SK-N-SH (cell line): Measurements from ENCODE around the gene PECR. TPM values are rescaled to one million over a fixed set of nuclear protein-coding genes. Genes with fewer than 3 reads are reported as not detected.

Source experiments
- CTCF ChIA-PET: fragments of 300-600, 350-600 bp; formaldehyde crosslinking; extraction: SDS; loops from one replicate; lab custom pipeline; 2021; lab: Yijun Ruan, JAX
- POLR2A ChIA-PET: fragments of 350-600 bp; sonication (Branson Sonifier 250); formaldehyde crosslinking; extraction: SDS; loops from one replicate; lab custom pipeline; 2020; ENCODE audit warnings: antibody characterized with exemption, inconsistent platforms; lab: Yijun Ruan, JAX
- DNase-seq: peaks from one replicate; pipeline ENCODE4 v3.0.0; 2012
- H2AFZ ChIP-seq: fragments of 200-600 bp; sonication (generic); 2 replicates; pipeline ENCODE4 v1.8.1; 2016; ENCODE audit warnings: antibody characterized with exemption, mild to moderate bottlenecking, low read depth
- H3F3A ChIP-seq: fragments of 200-600 bp; sonication (generic); replicated peaks from 2 replicates; pipeline ENCODE3; 2016; ENCODE audit warnings: antibody characterized with exemption, mild to moderate bottlenecking; ENCODE audit not compliant: insufficient read depth
- H3K27ac ChIP-seq, 2 experiments: fragments of 200-500 bp in 1 of 2; fragments of 200-600 bp in 1 of 2; sonication (Bioruptor generic) in 1 of 2; sonication (generic), shearing (Covaris generic) in 1 of 2; 2 replicates each; pipeline versions ENCODE4 v1.5.1 to v1.6.1; 2014 to 2016; ENCODE audit warnings: low read depth in 2 of 2, inconsistent platforms in 1 of 2, low read length in 1 of 2, mild to moderate bottlenecking in 1 of 2, mixed read lengths in 1 of 2
- H3K27me3 ChIP-seq: fragments of 200-600 bp; sonication (generic), shearing (Covaris generic); 2 replicates; pipeline ENCODE4 v1.6.1; 2016; ENCODE audit warnings: mixed run types; ENCODE audit not compliant: insufficient read depth
- H3K36me3 ChIP-seq, 2 experiments: fragments of 200-500 bp in 1 of 2; fragments of 200-600 bp in 1 of 2; sonication (Bioruptor generic) in 1 of 2; sonication (generic) in 1 of 2; replicated peaks in 1 of 2; 2 replicates each; pipeline versions ENCODE3 to v1.5.1; 2014 to 2016; ENCODE audit warnings: low read length in 1 of 2, mild to moderate bottlenecking in 1 of 2; ENCODE audit not compliant: insufficient read depth in 2 of 2, control insufficient read depth in 1 of 2
- H3K4me1 ChIP-seq, 2 experiments: fragments of 200-500 bp in 1 of 2; fragments of 200-600 bp in 1 of 2; sonication (Bioruptor generic) in 1 of 2; sonication (generic), shearing (Covaris generic) in 1 of 2; 2 replicates each; pipeline versions ENCODE4 v1.5.1 to v1.6.1; 2014 to 2016; ENCODE audit warnings: low read depth in 1 of 2, low read length in 1 of 2, mixed run types in 1 of 2; ENCODE audit not compliant: insufficient read depth in 2 of 2, control insufficient read depth in 1 of 2
- H3K4me2 ChIP-seq: fragments of 200-600 bp; sonication (generic), shearing (Covaris generic); 2 replicates; pipeline ENCODE4 v1.6.1; 2017; ENCODE audit warnings: mixed run types
- H3K4me3 ChIP-seq, 2 experiments: fragments of 200-500 bp in 1 of 2; fragments of 200-600 bp in 1 of 2; sonication (Bioruptor generic) in 1 of 2; sonication (generic), shearing (Covaris generic) in 1 of 2; 2 replicates each; pipeline versions ENCODE4 v1.5.1 to v1.8.1; 2014 to 2016; ENCODE audit warnings: low read depth in 2 of 2, inconsistent platforms in 1 of 2, low read length in 1 of 2, mild to moderate bottlenecking in 1 of 2, mixed read lengths in 1 of 2, moderate library complexity in 1 of 2
- H3K79me2 ChIP-seq: fragments of 200-600 bp; sonication (generic); 2 replicates; pipeline ENCODE4 v1.8.1; 2017; ENCODE audit warnings: mild to moderate bottlenecking; ENCODE audit not compliant: insufficient read depth
- H3K9ac ChIP-seq: fragments of 200-600 bp; sonication (generic); 2 replicates; pipeline ENCODE4 v1.6.1; 2017; ENCODE audit warnings: mixed run types
- H3K9me2 ChIP-seq: fragments of 200-600 bp; sonication (generic); 2 replicates; pipeline ENCODE4 v1.6.1; 2017; ENCODE audit warnings: mixed run types
- H3K9me3 ChIP-seq: fragments of 200-600 bp; sonication (generic); 2 replicates; pipeline ENCODE4 v1.6.1; 2017; ENCODE audit warnings: mixed run types, mild to moderate bottlenecking, moderate library complexity
- H4K20me1 ChIP-seq: fragments of 200-600 bp; sonication (generic); 2 replicates; pipeline ENCODE4 v1.6.1; 2017; ENCODE audit warnings: mild to moderate bottlenecking, mixed run types; ENCODE audit not compliant: insufficient read depth
- ELF1 ChIP-seq: IDR thresholded peaks from 2 replicates; pipeline ENCODE4 v1.4.0; 2012
- EZH2phosphoT487 ChIP-seq: fragments of 200-600 bp; sonication (generic); IDR thresholded peaks from 2 replicates; pipeline ENCODE4 v1.6.1; 2017; ENCODE audit warnings: low read depth, mixed run types, mild to moderate bottlenecking, antibody characterized with exemption, moderate library complexity, borderline replicate concordance
- GABPA ChIP-seq: IDR thresholded peaks from 2 replicates; pipeline ENCODE4 v1.4.0; 2012; ENCODE audit warnings: low read depth, mild to moderate bottlenecking
- JUND ChIP-seq: IDR thresholded peaks from 2 replicates; pipeline ENCODE4 v1.4.0; 2012
- NRF1 ChIP-seq: IDR thresholded peaks from 2 replicates; pipeline ENCODE4 v1.6.1; 2012; ENCODE audit warnings: low read depth, mild to moderate bottlenecking, low read length
- POLR2AphosphoS5 ChIP-seq: IDR thresholded peaks from 2 replicates; pipeline ENCODE4 v1.6.1; 2012; ENCODE audit warnings: low read depth, low read length
- RAD21 ChIP-seq: IDR thresholded peaks from 2 replicates; pipeline ENCODE4 v1.6.1; 2012; ENCODE audit warnings: mild to moderate bottlenecking, low read length
- RCOR1 ChIP-seq: fragments of 150-350 bp; IDR thresholded peaks from 2 replicates; pipeline ENCODE4 v1.6.1; 2017; ENCODE audit warnings: antibody characterized with exemption, low read length
- RFX5 ChIP-seq: IDR thresholded peaks from 2 replicates; pipeline ENCODE4 v1.6.1; 2012; ENCODE audit warnings: mild to moderate bottlenecking, improper control_type of control experiment, low read length
- SIN3A ChIP-seq: IDR thresholded peaks from 2 replicates; pipeline ENCODE4 v1.6.1; 2012; ENCODE audit warnings: low read depth, mild to moderate bottlenecking, low read length, moderate library complexity, borderline replicate concordance
- TAF1 ChIP-seq: IDR thresholded peaks from 2 replicates; pipeline ENCODE4 v1.6.1; 2012; ENCODE audit warnings: low read depth, mild to moderate bottlenecking, low read length, moderate library complexity, borderline replicate concordance
- TCF12 ChIP-seq: IDR thresholded peaks from 2 replicates; pipeline ENCODE4 v1.4.0; 2012
- YY1 ChIP-seq: IDR thresholded peaks from 2 replicates; pipeline ENCODE4 v1.4.0; 2012; ENCODE audit warnings: low read depth, mild to moderate bottlenecking
- WGBS: methylation state at CpG from one replicate; pipeline ENCODE4 v1.1.6; 2017; ENCODE audit warnings: low lambda C conversion rate; 5-methylcytosine and 5-hydroxymethylcytosine counted together
- polyA plus RNA-seq, 3 experiments: library from polyadenylated mRNA; depleted of rRNA; stranded (reverse); fragments of >200 nt; gene quantifications; 2 replicates each; pipeline ENCODE4 v1.2.3, GENCODE V29; 2012
- TF ChIP-seq, protein P1 (sequence below): IDR thresholded peaks from 2 replicates; pipeline ENCODE4; 2012
- TF ChIP-seq, protein P2 (sequence below): IDR thresholded peaks from 2 replicates; pipeline ENCODE4 v1.4.0; 2012; ENCODE audit warnings: low read depth, borderline replicate concordance
- TF ChIP-seq, protein P3 (sequence below): IDR thresholded peaks from 2 replicates; pipeline ENCODE4 v1.4.0; 2012; ENCODE audit warnings: low read depth, borderline replicate concordance

The PECR gene
- polyA plus RNA-seq, 1 of the 3 experiments (the other 2 are of a cell fraction): 18.6 TPM

DNA sequence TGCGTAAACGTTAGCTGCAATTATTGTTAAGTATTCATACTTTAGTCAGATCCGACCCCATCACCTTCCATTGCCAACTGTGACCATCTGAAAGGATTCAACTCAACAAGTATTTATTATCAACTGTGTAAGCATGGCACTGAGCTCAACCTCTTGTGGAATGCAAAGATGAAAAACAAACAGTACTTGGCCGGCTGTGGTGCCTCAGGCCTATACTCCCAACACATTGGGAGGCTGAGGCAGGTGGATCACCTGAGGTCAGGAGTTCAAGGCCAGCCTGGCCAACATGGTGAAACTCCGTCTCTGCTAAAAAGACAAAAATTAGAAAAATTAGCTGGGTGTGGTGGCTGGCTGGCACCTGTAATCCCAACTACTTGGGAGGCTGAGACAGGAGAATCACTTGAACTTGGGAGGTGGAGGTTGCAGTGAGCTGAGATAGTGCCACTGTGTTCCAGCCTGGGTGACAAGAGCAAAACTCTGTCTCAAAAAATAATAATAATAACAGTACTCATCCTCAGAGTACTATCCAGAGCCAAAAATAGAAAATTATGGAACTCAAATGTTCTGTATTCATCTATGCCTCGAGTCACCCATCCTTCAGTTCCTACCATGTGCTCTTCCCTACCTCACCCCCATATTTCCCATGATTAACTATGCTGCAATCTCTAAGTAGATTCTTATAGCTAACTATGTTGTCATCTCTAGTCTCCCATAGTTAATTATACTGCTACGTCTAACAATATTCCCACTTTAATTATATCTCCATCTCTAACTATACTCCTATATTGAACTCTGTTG, 59.6 kb downstream of the PECR start:
- Histone ChIP-seq H3K27me3 (no peaks in the 10 kb centered on the region), H4K20me1 (no peaks in the 10 kb centered on the region), H3F3A (peaks cover under 1% of the 10 kb centered on the region), H3K79me2 (no peaks in the 10 kb centered on the region), H2AFZ (no peak overlapping the region), H3K9ac (no peak overlapping the region)
- CTCF ChIA-PET: interaction anchor here (0.7 to 11.7 kb wide), 12 partner anchors 9 to 89 kb away, joined by 3 to 109 read pairs (median 4); partner anchors contain the start of gene XRCC5
- WGBS: 87% methylated on average over 7 of the region's 7 CpGs
- TF ChIP-seq, protein P1, sequence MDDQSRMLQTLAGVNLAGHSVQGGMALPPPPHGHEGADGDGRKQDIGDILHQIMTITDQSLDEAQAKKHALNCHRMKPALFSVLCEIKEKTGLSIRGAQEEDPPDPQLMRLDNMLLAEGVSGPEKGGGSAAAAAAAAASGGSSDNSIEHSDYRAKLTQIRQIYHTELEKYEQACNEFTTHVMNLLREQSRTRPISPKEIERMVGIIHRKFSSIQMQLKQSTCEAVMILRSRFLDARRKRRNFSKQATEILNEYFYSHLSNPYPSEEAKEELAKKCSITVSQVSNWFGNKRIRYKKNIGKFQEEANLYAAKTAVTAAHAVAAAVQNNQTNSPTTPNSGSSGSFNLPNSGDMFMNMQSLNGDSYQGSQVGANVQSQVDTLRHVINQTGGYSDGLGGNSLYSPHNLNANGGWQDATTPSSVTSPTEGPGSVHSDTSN: no peak
- TF ChIP-seq NRF1: no peak
- no peak for TF ChIP-seq EZH2phosphoT487
- TF ChIP-seq, protein P2, sequence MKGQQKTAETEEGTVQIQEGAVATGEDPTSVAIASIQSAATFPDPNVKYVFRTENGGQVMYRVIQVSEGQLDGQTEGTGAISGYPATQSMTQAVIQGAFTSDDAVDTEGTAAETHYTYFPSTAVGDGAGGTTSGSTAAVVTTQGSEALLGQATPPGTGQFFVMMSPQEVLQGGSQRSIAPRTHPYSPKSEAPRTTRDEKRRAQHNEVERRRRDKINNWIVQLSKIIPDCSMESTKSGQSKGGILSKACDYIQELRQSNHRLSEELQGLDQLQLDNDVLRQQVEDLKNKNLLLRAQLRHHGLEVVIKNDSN: no peak
- no peak for TF ChIP-seq JUND
- no peak for TF ChIP-seq POLR2AphosphoS5
- TF ChIP-seq RAD21: no peak
- no peak for TF ChIP-seq TAF1
- TF ChIP-seq YY1: no peak
- no peak for TF ChIP-seq TCF12
- no peak for TF ChIP-seq SIN3A
- no peak for TF ChIP-seq RCOR1
- TF ChIP-seq GABPA: no peak
- TF ChIP-seq, protein P3, sequence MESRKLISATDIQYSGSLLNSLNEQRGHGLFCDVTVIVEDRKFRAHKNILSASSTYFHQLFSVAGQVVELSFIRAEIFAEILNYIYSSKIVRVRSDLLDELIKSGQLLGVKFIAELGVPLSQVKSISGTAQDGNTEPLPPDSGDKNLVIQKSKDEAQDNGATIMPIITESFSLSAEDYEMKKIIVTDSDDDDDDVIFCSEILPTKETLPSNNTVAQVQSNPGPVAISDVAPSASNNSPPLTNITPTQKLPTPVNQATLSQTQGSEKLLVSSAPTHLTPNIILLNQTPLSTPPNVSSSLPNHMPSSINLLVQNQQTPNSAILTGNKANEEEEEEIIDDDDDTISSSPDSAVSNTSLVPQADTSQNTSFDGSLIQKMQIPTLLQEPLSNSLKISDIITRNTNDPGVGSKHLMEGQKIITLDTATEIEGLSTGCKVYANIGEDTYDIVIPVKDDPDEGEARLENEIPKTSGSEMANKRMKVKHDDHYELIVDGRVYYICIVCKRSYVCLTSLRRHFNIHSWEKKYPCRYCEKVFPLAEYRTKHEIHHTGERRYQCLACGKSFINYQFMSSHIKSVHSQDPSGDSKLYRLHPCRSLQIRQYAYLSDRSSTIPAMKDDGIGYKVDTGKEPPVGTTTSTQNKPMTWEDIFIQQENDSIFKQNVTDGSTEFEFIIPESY: no peak
- no peak for TF ChIP-seq RFX5
- TF ChIP-seq ELF1: no peak
- TF ChIP-seq, all 33 proteins: peak for 0
- no peak for DNase-seq
- Histone ChIP-seq H3K27ac (no peak overlapping the region), H3K4me3 (no peak overlapping the region), H3K9me2 (no peaks in the 10 kb centered on the region), H3K36me3 (no peaks in the 10 kb centered on the region), H3K4me2 (no peak overlapping the region), H3K4me1 (peaks cover 0 to 3% of the 10 kb centered on the region in 2 experiments; a peak in 2 of 4 replicates), H3K9me3 (no peaks in the 10 kb centered on the region)
- POLR2A ChIA-PET: no interaction called here
